Mesenchymal stem cell (in vitro differentiated cells and primary cell): Measurements from ENCODE around the gene CERS5.

Experiments
- DNase-seq: peaks from one replicate; pipeline ENCODE4 v3.0.0-alpha.2; 2013
- H2AFZ ChIP-seq: one replicate; pipeline ENCODE4 v1.6.1; 2013; ENCODE audit warnings: low read depth, mild to moderate bottlenecking, control low read depth, inconsistent platforms, low read length, moderate library complexity
- H2AK5ac ChIP-seq: 2 replicates; pipeline ENCODE4 v1.6.1; 2013; ENCODE audit warnings: low read length, moderate library complexity, mild to moderate bottlenecking, inconsistent platforms; ENCODE audit not compliant: severe bottlenecking
- H2BK120ac ChIP-seq: one replicate; pipeline ENCODE4 v1.6.1; 2013; ENCODE audit warnings: low read depth, mild to moderate bottlenecking, inconsistent platforms, low read length, moderate library complexity
- H2BK12ac ChIP-seq, 2 experiments: one replicate each; pipeline ENCODE4 v1.6.1; 2013; ENCODE audit warnings: inconsistent platforms in 2 of 2, low read length in 2 of 2, mild to moderate bottlenecking in 2 of 2, moderate library complexity in 2 of 2, control low read depth in 1 of 2
- H2BK15ac ChIP-seq: one replicate; pipeline ENCODE4 v1.6.1; 2013; ENCODE audit warnings: mild to moderate bottlenecking, low read depth, inconsistent platforms; ENCODE audit not compliant: poor library complexity, severe bottlenecking
- H2BK5ac ChIP-seq: 2 replicates; pipeline ENCODE4 v1.6.1; 2013; ENCODE audit warnings: low read depth, mild to moderate bottlenecking, low read length, control low read depth, inconsistent platforms; ENCODE audit not compliant: poor library complexity, severe bottlenecking
- H3K14ac ChIP-seq, 2 experiments: one replicate each; pipeline ENCODE4 v1.6.1; 2013; ENCODE audit warnings: inconsistent platforms in 2 of 2, low read length in 2 of 2, control low read depth in 1 of 2, mild to moderate bottlenecking in 1 of 2, moderate library complexity in 1 of 2
- H3K18ac ChIP-seq, 2 experiments: one replicate each; pipeline ENCODE4 v1.6.1; 2013; ENCODE audit warnings: inconsistent platforms in 2 of 2, low read length in 2 of 2, control low read depth in 1 of 2, low read depth in 1 of 2, mild to moderate bottlenecking in 1 of 2
- H3K23ac ChIP-seq, 2 experiments: one replicate each; pipeline ENCODE4 v1.6.1; 2013; ENCODE audit warnings: inconsistent platforms in 2 of 2, low read length in 2 of 2, mild to moderate bottlenecking in 2 of 2, moderate library complexity in 2 of 2, control low read depth in 1 of 2
- H3K27ac ChIP-seq: 2 replicates; pipeline ENCODE4 v1.5.1; 2013; ENCODE audit warnings: mild to moderate bottlenecking, moderate library complexity, low read length, control low read depth, inconsistent platforms; ENCODE audit not compliant: poor library complexity, severe bottlenecking
- H3K27me3 ChIP-seq, 2 experiments: 2 replicates each; pipeline versions ENCODE4 v1.6.1 to v1.7.0; 2013; ENCODE audit warnings: low read length in 2 of 2, mild to moderate bottlenecking in 2 of 2, moderate library complexity in 2 of 2, control low read depth in 1 of 2, inconsistent platforms in 1 of 2; ENCODE audit not compliant: control insufficient read depth in 1 of 2, insufficient read depth in 1 of 2
- H3K36me3 ChIP-seq, 2 experiments: 2 replicates each; pipeline versions ENCODE4 v1.6.1 to v1.7.0; 2013; ENCODE audit warnings: low read length in 2 of 2, control low read depth in 1 of 2, inconsistent platforms in 1 of 2, low read depth in 1 of 2, mild to moderate bottlenecking in 1 of 2; ENCODE audit not compliant: insufficient read depth in 2 of 2, control insufficient read depth in 1 of 2
- H3K4ac ChIP-seq, 2 experiments: one replicate each; pipeline ENCODE4 v1.6.1; 2013; ENCODE audit warnings: inconsistent platforms in 2 of 2, low read length in 2 of 2, mild to moderate bottlenecking in 2 of 2, moderate library complexity in 2 of 2, control low read depth in 1 of 2, low read depth in 1 of 2
- H3K4me1 ChIP-seq: 2 replicates; pipeline ENCODE4 v1.6.1; 2013; ENCODE audit warnings: low read depth, low read length, control low read depth; ENCODE audit not compliant: control insufficient read depth, insufficient read depth
- H3K4me2 ChIP-seq: 2 replicates; pipeline ENCODE4 v1.6.1; 2013; ENCODE audit warnings: low read length, mild to moderate bottlenecking, inconsistent platforms; ENCODE audit not compliant: poor library complexity, severe bottlenecking
- H3K4me3 ChIP-seq, 2 experiments: 2 replicates each; pipeline versions ENCODE4 v1.5.1 to v1.7.0; 2013; ENCODE audit warnings: low read length in 2 of 2, mild to moderate bottlenecking in 2 of 2, control low read depth in 1 of 2, low read depth in 1 of 2; ENCODE audit not compliant: insufficient read depth in 1 of 2
- H3K79me1 ChIP-seq: replicated peaks from 2 replicates; pipeline ENCODE4 v1.6.1; 2013; ENCODE audit warnings: mild to moderate bottlenecking, control low read depth, low read length, inconsistent platforms; ENCODE audit not compliant: poor library complexity, severe bottlenecking
- H3K9ac ChIP-seq: 2 replicates; pipeline ENCODE4 v1.7.0; 2013; ENCODE audit warnings: mild to moderate bottlenecking, low read length, moderate library complexity
- H3K9me3 ChIP-seq: 2 replicates; pipeline ENCODE4 v1.7.0; 2013; ENCODE audit warnings: mild to moderate bottlenecking, low read length; ENCODE audit not compliant: control insufficient read depth
- H4K8ac ChIP-seq: one replicate; pipeline ENCODE4 v1.6.1; 2013; ENCODE audit warnings: inconsistent platforms, mild to moderate bottlenecking, low read length, moderate library complexity
- H4K91ac ChIP-seq: one replicate; pipeline ENCODE4 v1.6.1; 2013; ENCODE audit warnings: mild to moderate bottlenecking, low read length, inconsistent platforms
- WGBS: methylation state at CpG from one replicate; pipeline ENCODE4 v1.1.7; 2013; ENCODE audit warnings: mixed read lengths; 5-methylcytosine and 5-hydroxymethylcytosine counted together

CERS5 gene

DNA sequence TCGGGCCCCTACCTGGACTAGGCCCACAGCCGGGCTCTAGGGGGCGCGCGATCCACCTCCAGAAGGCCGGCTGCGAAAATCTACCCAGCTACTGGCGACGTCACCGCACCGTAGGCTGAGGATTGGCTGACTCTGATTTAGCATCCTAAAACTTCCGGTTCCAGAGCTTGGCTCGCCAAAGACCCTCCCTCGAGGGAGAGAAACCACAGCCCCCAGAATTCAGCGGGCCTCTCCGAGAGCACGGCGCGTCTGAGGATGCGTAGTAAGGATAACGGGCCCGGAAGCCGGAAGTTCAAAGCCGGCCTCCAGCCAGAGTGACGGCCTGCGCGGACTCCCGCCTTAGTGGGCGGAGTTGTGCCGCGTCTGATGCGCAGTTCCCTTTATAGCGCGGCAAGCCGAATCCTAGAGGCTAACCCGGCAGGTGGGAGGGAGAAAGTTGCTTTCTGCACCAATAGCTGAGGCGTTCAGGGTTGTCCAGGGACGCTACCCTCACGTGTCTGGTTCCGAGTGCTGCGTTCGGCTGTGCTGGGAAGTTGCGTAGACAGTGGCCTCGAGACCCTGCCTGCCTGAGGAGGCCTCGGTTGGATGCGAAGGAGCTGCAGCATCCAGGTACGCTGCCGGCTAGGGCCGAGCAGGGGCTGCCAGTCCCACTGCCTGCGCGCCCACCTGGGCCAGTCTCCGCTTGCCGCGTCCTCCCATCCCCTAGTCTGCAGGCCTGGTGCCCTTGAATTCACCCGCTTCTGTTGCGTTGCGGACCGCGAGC lies 55.3 kb downstream of the CERS5 start, which contains the start of gene COX14:
Gene COX14, plus strand, starts transcription at position 544 of the 763 bp plus-strand sequence. CDS start 7,808 bp downstream, outside the sequence.
- Histone ChIP-seq H3K9me3 (no peaks in the 10 kb centered on the region), H4K8ac (peak within 1 kb of the TSS; percentile 100), H3K9ac (peak within 1 kb of the TSS; percentile 100), H3K36me3 (peaks cover 6 to 17% of the 10 kb centered on the region in 2 experiments), H3K4me3 (peak within 1 kb of the TSS; percentile 83 to 100), H3K79me1 (no peaks in the 10 kb centered on the region), H2AK5ac (peak within 1 kb of the TSS; percentile 80), H4K91ac (peak within 1 kb of the TSS; percentile 87), H3K4me1 (peaks cover 34% of the 10 kb centered on the region), H2BK12ac (peak within 1 kb of the TSS; percentile 40 to 67), H2BK5ac (no peak within 1 kb of the TSS), H2AFZ (peak within 1 kb of the TSS; percentile 92), H3K23ac (peak within 1 kb of the TSS in 1 of 2 experiments; percentile 63), H2BK15ac (no peak within 1 kb of the TSS), H3K4me2 (peak within 1 kb of the TSS; percentile 87), H3K18ac (peak within 1 kb of the TSS; percentile 91 to 93), H3K4ac (peak within 1 kb of the TSS; percentile 64 to 89), H2BK120ac (peak within 1 kb of the TSS; percentile 49), H3K27me3 (no peaks in the 10 kb centered on the region), H3K14ac (peak within 1 kb of the TSS in 1 of 2 experiments; percentile 95), H3K27ac (peak within 1 kb of the TSS; percentile 85)
- peak; percentile 100 for DNase-seq
- under 1% methylated on average over 59 of the region's 59 CpGs for WGBS

- peak overlapping the region; percentile 100 for H4K8ac ChIP-seq
- peak overlapping the region in 1 of 2 experiments; percentile 59 for H3K4ac ChIP-seq
- H3K9ac ChIP-seq = peak overlapping the region; percentile 68
- H3K27ac ChIP-seq = peak overlapping the region; percentile 69
- H3K27me3 ChIP-seq = no peaks in the 10 kb centered on the region
- no peak overlapping the region for H3K23ac ChIP-seq
- peak overlapping the region; percentile 88 for H2AFZ ChIP-seq
- H2AK5ac ChIP-seq = no peak overlapping the region
- 12% methylated on average over 19 of the region's 19 CpGs for whole genome bisulfite sequencing
- peak overlapping the region; percentile 82 to 90 for H3K18ac ChIP-seq
- no peak for DNase-seq
- no peak overlapping the region for H3K14ac ChIP-seq
- no peaks in the 10 kb centered on the region for H3K79me1 ChIP-seq
- peaks cover 34% of the 10 kb centered on the region for H3K4me1 ChIP-seq
- peak overlapping the region; percentile 71 for H4K91ac ChIP-seq
- peak overlapping the region in 1 of 2 experiments; percentile 67 for H2BK12ac ChIP-seq
- peaks cover 6 to 11% of the 10 kb centered on the region in 2 experiments for H3K36me3 ChIP-seq
- no peak overlapping the region for H2BK15ac ChIP-seq
- H3K9me3 ChIP-seq = no peaks in the 10 kb centered on the region
- H3K4me2 ChIP-seq = peak overlapping the region; percentile 87
- H3K4me3 ChIP-seq = peak overlapping the region; percentile 15 to 46
- peak overlapping the region; percentile 49 for H2BK120ac ChIP-seq
- no peak overlapping the region for H2BK5ac ChIP-seq
Observed at GRCh38 chr12:50111395-50111692, 55.8 kb downstream of the CERS5 start.

DNA sequence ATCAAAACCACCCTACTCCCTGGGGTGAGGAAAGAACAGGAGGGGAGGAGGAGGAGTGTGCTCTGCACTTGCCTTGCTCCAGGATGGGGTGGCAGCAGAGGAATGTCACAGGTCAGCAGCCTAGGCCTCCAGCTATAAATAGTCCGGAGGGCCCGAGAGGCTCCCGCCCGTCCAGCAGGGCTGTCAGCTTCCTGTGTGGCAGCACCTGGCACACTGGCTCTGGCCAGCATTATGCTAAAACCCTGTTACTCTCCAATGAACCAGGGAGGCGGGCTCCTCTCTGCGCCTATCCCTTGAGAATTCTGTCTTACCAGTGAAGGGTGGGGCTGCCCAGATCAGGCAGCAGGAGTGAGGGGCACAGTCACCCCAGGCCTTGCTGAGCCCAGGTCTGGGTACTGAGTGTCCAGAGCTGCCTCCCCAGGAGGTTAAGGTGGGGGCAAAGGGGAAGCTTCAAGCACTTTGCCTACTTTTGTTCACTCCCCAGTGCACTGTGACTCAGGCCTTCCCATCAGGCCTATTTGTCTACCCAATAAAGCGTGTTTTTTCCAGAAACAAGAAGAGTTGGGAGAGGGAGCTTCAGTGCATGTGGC lies 56.3 kb downstream of the CERS5 start:
- Histone ChIP-seq H3K18ac (peak overlapping the region; percentile 82 to 90), H2AFZ (peak overlapping the region; percentile 42), H2BK15ac (no peak overlapping the region), H3K79me1 (no peaks in the 10 kb centered on the region), H3K4ac (peak overlapping the region; percentile 59 to 89), H3K27me3 (no peaks in the 10 kb centered on the region), H4K91ac (peak overlapping the region; percentile 71), H3K9me3 (no peaks in the 10 kb centered on the region), H3K4me1 (peaks cover 34% of the 10 kb centered on the region), H3K27ac (peak overlapping the region; percentile 69), H2BK12ac (peak overlapping the region; percentile 7 to 40), H4K8ac (peak overlapping the region; percentile 100), H3K14ac (peak overlapping the region in 1 of 2 experiments; percentile 61), H3K9ac (peak overlapping the region; percentile 68), H2BK120ac (peak overlapping the region; percentile 35), H2AK5ac (peak overlapping the region; percentile 80), H3K4me3 (peak overlapping the region in 1 of 2 experiments; percentile 46), H2BK5ac (peak overlapping the region; percentile 46), H3K4me2 (peak overlapping the region; percentile 1), H3K23ac (no peak overlapping the region), H3K36me3 (peaks cover 4 to 8% of the 10 kb centered on the region in 2 experiments)
- peak; percentile 58 for DNase-seq
- 37% methylated on average over 7 of the region's 7 CpGs for WGBS
